ENCODE measurements around the gene DHX15. TPM values are rescaled to one million over a fixed set of nuclear protein-coding genes. Genes with fewer than 3 reads are reported as not detected.

DHX15 gene
- total and polyA plus RNA-seq, 9 of the 15 experiments (the other 6 are each of a cell fraction or from before 2014, with no cell fraction given): 165 to 287 (median 208) TPM

DNA sequence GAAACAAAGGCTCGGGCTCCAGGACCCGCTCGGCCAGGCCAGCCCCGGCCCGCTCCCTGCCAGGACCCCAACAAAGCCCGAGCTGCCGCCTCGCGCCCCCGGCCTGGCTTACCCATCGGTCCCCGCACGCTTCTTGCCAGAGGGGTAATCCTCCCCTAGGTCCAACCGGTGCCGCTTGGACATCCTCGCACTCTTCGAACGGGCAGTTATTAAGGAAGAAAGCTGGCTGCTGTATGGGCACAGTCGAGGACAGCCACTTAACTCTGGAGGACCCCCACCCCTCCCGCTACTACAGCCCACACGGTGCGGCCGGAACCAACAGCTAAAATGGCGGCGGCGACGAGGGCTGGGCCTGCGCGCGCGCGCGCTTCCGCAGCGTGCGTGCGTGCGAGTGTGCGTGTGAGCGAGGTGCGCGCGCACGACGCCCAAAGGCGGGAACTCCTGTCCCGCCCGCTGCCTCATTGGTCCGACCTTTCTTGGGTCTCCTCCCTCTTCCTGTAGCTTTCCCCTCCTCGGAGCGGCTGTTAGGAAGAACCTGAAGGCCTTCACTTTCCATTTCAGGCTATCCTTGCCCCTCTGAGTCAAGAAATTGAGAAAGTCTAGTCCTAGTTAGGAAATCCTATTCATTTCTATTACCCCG, at the start of gene DHX15 (continued):
- TF ChIP-seq, protein P1, sequence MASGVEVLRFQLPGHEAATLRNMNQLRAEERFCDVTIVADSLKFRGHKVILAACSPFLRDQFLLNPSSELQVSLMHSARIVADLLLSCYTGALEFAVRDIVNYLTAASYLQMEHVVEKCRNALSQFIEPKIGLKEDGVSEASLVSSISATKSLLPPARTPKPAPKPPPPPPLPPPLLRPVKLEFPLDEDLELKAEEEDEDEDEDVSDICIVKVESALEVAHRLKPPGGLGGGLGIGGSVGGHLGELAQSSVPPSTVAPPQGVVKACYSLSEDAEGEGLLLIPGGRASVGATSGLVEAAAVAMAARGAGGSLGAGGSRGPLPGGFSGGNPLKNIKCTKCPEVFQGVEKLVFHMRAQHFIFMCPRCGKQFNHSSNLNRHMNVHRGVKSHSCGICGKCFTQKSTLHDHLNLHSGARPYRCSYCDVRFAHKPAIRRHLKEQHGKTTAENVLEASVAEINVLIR (CRISPR knock-in tag; IDR thresholded peaks at IDR 0.05): peak; percentile 24; the same call in 1 of the 2 replicates
- no peak for TF ChIP-seq NEUROD1 (IDR thresholded peaks at IDR 0.05; ENCODE audit: borderline replicate concordance, low read depth, low read length, partially characterized antibody)
- peak; percentile 83 for TF ChIP-seq MEIS2 (IDR thresholded peaks at IDR 0.05; ENCODE audit: partially characterized antibody)
- peak; percentile 92 for TF ChIP-seq EP400 (IDR thresholded peaks at IDR 0.05)
- TF ChIP-seq, protein P2, sequence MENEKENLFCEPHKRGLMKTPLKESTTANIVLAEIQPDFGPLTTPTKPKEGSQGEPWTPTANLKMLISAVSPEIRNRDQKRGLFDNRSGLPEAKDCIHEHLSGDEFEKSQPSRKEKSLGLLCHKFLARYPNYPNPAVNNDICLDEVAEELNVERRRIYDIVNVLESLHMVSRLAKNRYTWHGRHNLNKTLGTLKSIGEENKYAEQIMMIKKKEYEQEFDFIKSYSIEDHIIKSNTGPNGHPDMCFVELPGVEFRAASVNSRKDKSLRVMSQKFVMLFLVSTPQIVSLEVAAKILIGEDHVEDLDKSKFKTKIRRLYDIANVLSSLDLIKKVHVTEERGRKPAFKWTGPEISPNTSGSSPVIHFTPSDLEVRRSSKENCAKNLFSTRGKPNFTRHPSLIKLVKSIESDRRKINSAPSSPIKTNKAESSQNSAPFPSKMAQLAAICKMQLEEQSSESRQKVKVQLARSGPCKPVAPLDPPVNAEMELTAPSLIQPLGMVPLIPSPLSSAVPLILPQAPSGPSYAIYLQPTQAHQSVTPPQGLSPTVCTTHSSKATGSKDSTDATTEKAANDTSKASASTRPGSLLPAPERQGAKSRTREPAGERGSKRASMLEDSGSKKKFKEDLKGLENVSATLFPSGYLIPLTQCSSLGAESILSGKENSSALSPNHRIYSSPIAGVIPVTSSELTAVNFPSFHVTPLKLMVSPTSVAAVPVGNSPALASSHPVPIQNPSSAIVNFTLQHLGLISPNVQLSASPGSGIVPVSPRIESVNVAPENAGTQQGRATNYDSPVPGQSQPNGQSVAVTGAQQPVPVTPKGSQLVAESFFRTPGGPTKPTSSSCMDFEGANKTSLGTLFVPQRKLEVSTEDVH (IDR thresholded peaks at IDR 0.05; ENCODE audit: low read depth, partially characterized antibody): peak; percentile 92
- peak; percentile 26; the same call in 1 of the 2 replicates for TF ChIP-seq ZNF232 (CRISPR knock-in tag; IDR thresholded peaks at IDR 0.05)
- peak; percentile 90 for TF ChIP-seq NCOA6 (IDR thresholded peaks at IDR 0.05)
- no peak for TF ChIP-seq FIP1L1 (IDR thresholded peaks at IDR 0.05; ENCODE audit: low read depth, low read length, poor library complexity, severe bottlenecking)
- no peak for TF ChIP-seq REST (IDR thresholded peaks at IDR 0.05; ENCODE audit: borderline replicate concordance)
- TF ChIP-seq REST (CRISPR knock-in tag; IDR thresholded peaks at IDR 0.05; ENCODE audit: low read depth): 0 out of 2 replicates have a peak, but pooled peaks have one; percentile 39
- TF ChIP-seq RBM14 (IDR thresholded peaks at IDR 0.05; ENCODE audit: borderline replicate concordance, insufficient read depth, low read depth, low read length): peak; percentile 91; the same call in 1 of the 2 replicates
- peak; percentile 31; the same call in 1 of the 2 replicates for TF ChIP-seq TCF7 (IDR thresholded peaks at IDR 0.05; ENCODE audit: borderline replicate concordance)
- TF ChIP-seq POLR2A (conservative IDR thresholded peaks at IDR 0.05): peak; percentile 89
- TF ChIP-seq FOXO4 (CRISPR knock-in tag; IDR thresholded peaks at IDR 0.05): 0 out of 2 replicates have a peak, but pooled peaks have one; percentile 40

Measured in K562 (cell line).